IPS DF 6.9 (cell line): ENCODE results near the gene PPTC7.
"Not testable (repeated sequence)": the region's sequence is repeated elsewhere in the genome, so short reads cannot be mapped to it uniquely, and the experiment has no call there.

ENCODE experiments used
- DNase-seq: peaks from one replicate; pipeline ENCODE4 v3.0.0-alpha.2; 2013; ENCODE audit warnings: low read depth, low spot score
- H3K27ac ChIP-seq: one replicate; pipeline ENCODE4 v1.5.1; 2013; ENCODE audit warnings: low read length, control low read depth
- H3K27me3 ChIP-seq: 2 replicates; pipeline ENCODE4 v1.6.1; 2013; ENCODE audit warnings: mild to moderate bottlenecking, low read length; ENCODE audit not compliant: control insufficient read depth, insufficient read depth
- H3K36me3 ChIP-seq: 2 replicates; pipeline ENCODE4 v1.6.1; 2013; ENCODE audit warnings: low read length; ENCODE audit not compliant: control insufficient read depth, insufficient read depth
- H3K4me1 ChIP-seq: 2 replicates; pipeline ENCODE4 v1.6.1; 2013; ENCODE audit warnings: low read length; ENCODE audit not compliant: control insufficient read depth, insufficient read depth
- H3K4me3 ChIP-seq: 2 replicates; pipeline ENCODE4 v1.5.1; 2013; ENCODE audit warnings: mild to moderate bottlenecking, low read length
- H3K9me3 ChIP-seq: 2 replicates; pipeline ENCODE4 v1.6.1; 2013; ENCODE audit warnings: low read length, inconsistent platforms; ENCODE audit not compliant: control insufficient read depth, insufficient read depth
- WGBS: extraction: QIAGEN DNeasy Blood & Tissue Kit; methylation state at CpG from one replicate; pipeline ENCODE4 v1.1.7; 2013; ENCODE audit warnings: mixed read lengths, missing lambda C conversion rate; ENCODE audit not compliant: insufficient read length, insufficient coverage; 5-methylcytosine and 5-hydroxymethylcytosine counted together

PPTC7 gene

GRCh38 chr12:110534811-110535210, 48.3 kb downstream of the PPTC7 start:
- DNase-seq: no peak
- H3K4me3 ChIP-seq: no peak overlapping the region
- WGBS: no CpG with 5 or more reads among the region's 6 CpGs
- H3K27me3 ChIP-seq: no peaks in the 10 kb centered on the region
- H3K4me1 ChIP-seq: peaks cover 2% of the 10 kb centered on the region; the same call in 1 of the 2 replicates
- H3K36me3 ChIP-seq: peaks cover 2% of the 10 kb centered on the region; the same call in 1 of the 2 replicates
- H3K9me3 ChIP-seq: no peaks in the 10 kb centered on the region
- no peak overlapping the region for H3K27ac ChIP-seq

- no CpG with 5 or more reads among the region's 6 CpGs for WGBS
- no peaks in the 10 kb centered on the region for H3K36me3 ChIP-seq
- no peak overlapping the region for H3K4me3 ChIP-seq
- no peak for DNase-seq
- H3K27ac ChIP-seq: no peak overlapping the region
- no peaks in the 10 kb centered on the region for H3K9me3 ChIP-seq
- H3K27me3 ChIP-seq: no peaks in the 10 kb centered on the region
- H3K4me1 ChIP-seq: peaks cover 2% of the 10 kb centered on the region; the same call in 1 of the 2 replicates
These were observed 49.5 kb downstream of the PPTC7 start for GRCh38 chr12:110533607-110534006.

- H3K4me3 ChIP-seq: no peak overlapping the region
- no peak for DNase-seq
- H3K27ac ChIP-seq: no peak overlapping the region
- no CpG with 5 or more reads among the region's 3 CpGs for WGBS
- no peaks in the 10 kb centered on the region for H3K9me3 ChIP-seq
- H3K27me3 ChIP-seq: no peaks in the 10 kb centered on the region
- no peaks in the 10 kb centered on the region for H3K36me3 ChIP-seq
- peaks cover 2% of the 10 kb centered on the region; the same call in 1 of the 2 replicates for H3K4me1 ChIP-seq
These were observed 50.5 kb downstream of the PPTC7 start for GRCh38 chr12:110532644-110533043.

- H3K27me3 ChIP-seq: no peaks in the 10 kb centered on the region
- no peak for DNase-seq
- no peak overlapping the region for H3K4me3 ChIP-seq
- H3K36me3 ChIP-seq: no peaks in the 10 kb centered on the region
- peaks cover 2% of the 10 kb centered on the region; the same call in 1 of the 2 replicates for H3K4me1 ChIP-seq
- WGBS: no CpG with 5 or more reads among the region's 2 CpGs
- H3K9me3 ChIP-seq: no peaks in the 10 kb centered on the region
- H3K27ac ChIP-seq: no peak overlapping the region
These were observed 51.3 kb downstream of the PPTC7 start for GRCh38 chr12:110531741-110532333.

- Histone ChIP-seq H3K9me3 (no peaks in the 10 kb centered on the region), H3K4me3 (no peak overlapping the region), H3K4me1 (peaks cover 2% of the 10 kb centered on the region; the same call in 1 of the 2 replicates), H3K27me3 (no peaks in the 10 kb centered on the region), H3K27ac (no peak overlapping the region), H3K36me3 (no peaks in the 10 kb centered on the region)
- no peak for DNase-seq
- WGBS: no CpG with 5 or more reads among the region's 2 CpGs
These were observed 52.6 kb downstream of the PPTC7 start for GRCh38 chr12:110530511-110530910.

- no peaks in the 10 kb centered on the region for H3K4me1 ChIP-seq
- no peak for DNase-seq
- WGBS: no CpG with 5 or more reads among the region's 6 CpGs
- H3K36me3 ChIP-seq: no peaks in the 10 kb centered on the region
- H3K27me3 ChIP-seq: no peaks in the 10 kb centered on the region
- no peak overlapping the region for H3K4me3 ChIP-seq
- no peaks in the 10 kb centered on the region for H3K9me3 ChIP-seq
- H3K27ac ChIP-seq: no peak overlapping the region
These were observed 54.8 kb downstream of the PPTC7 start for GRCh38 chr12:110528277-110528839.

GRCh38 chr12:110520876-110521712, 62.0 kb downstream of the PPTC7 start:
- H3K9me3 ChIP-seq, DNase-seq, H3K27ac ChIP-seq, H3K27me3 ChIP-seq, H3K4me3 ChIP-seq, H3K4me1 ChIP-seq, H3K36me3 ChIP-seq: not testable (repeated sequence)
- WGBS: no CpG with 5 or more reads among the region's 11 CpGs

- not testable (repeated sequence) for H3K9me3 ChIP-seq, H3K27me3 ChIP-seq
- no CpG with 5 or more reads among the region's 8 CpGs for WGBS
These were observed 65.1 kb downstream of the PPTC7 start for GRCh38 chr12:110518014-110518413.

GRCh38 chr12:110516995-110517394, 66.1 kb downstream of the PPTC7 start:
- Histone ChIP-seq H3K27me3 (no peaks in the 10 kb centered on the region), H3K36me3 (no peaks in the 10 kb centered on the region), H3K9me3 (no peaks in the 10 kb centered on the region), H3K4me1 (no peaks in the 10 kb centered on the region), H3K27ac (no peak overlapping the region), H3K4me3 (no peak overlapping the region)
- WGBS: no CpG with 5 or more reads among the region's 3 CpGs
- DNase-seq: no peak

More at GRCh38 chr12:110518014-110518413, 65.1 kb downstream of the PPTC7 start:
- not testable (repeated sequence) for H3K4me1 ChIP-seq, DNase-seq, H3K36me3 ChIP-seq, H3K4me3 ChIP-seq, H3K27ac ChIP-seq

GRCh38 chr12:110514363-110514762, 68.8 kb downstream of the PPTC7 start:
- no CpG with 5 or more reads among the region's 1 CpG for WGBS
- Histone ChIP-seq H3K27me3 (no peaks in the 10 kb centered on the region), H3K4me3 (no peak overlapping the region), H3K36me3 (no peaks in the 10 kb centered on the region), H3K9me3 (no peaks in the 10 kb centered on the region), H3K4me1 (no peaks in the 10 kb centered on the region), H3K27ac (no peak overlapping the region)
- DNase-seq: no peak
